GM23248 (cell line): ENCODE data around the gene SLC28A3.

Experiments
- EZH2 ChIP-seq: fragments of 200-600 bp; sonication (generic); IDR thresholded peaks from 2 replicates; pipeline ENCODE4 v1.6.1; 2018; ENCODE audit warnings: antibody characterized with exemption, mild to moderate bottlenecking; ENCODE audit not compliant: insufficient read depth, poor library complexity, severe bottlenecking
- EZH2phosphoT487 ChIP-seq: fragments of 200-600 bp; sonication (generic); IDR thresholded peaks from 2 replicates; pipeline ENCODE4 v1.6.1; 2018; ENCODE audit warnings: antibody characterized with exemption, moderate library complexity, mild to moderate bottlenecking, low read depth; ENCODE audit not compliant: insufficient read depth

- TF ChIP-seq EZH2phosphoT487 (no peak), EZH2 (no peak)
Measured at GRCh38 chr9:84303061-84303460, 37.5 kb downstream of the SLC28A3 start.
